ENCODE results near the gene ADAT3.

ADAT3 gene

DNA sequence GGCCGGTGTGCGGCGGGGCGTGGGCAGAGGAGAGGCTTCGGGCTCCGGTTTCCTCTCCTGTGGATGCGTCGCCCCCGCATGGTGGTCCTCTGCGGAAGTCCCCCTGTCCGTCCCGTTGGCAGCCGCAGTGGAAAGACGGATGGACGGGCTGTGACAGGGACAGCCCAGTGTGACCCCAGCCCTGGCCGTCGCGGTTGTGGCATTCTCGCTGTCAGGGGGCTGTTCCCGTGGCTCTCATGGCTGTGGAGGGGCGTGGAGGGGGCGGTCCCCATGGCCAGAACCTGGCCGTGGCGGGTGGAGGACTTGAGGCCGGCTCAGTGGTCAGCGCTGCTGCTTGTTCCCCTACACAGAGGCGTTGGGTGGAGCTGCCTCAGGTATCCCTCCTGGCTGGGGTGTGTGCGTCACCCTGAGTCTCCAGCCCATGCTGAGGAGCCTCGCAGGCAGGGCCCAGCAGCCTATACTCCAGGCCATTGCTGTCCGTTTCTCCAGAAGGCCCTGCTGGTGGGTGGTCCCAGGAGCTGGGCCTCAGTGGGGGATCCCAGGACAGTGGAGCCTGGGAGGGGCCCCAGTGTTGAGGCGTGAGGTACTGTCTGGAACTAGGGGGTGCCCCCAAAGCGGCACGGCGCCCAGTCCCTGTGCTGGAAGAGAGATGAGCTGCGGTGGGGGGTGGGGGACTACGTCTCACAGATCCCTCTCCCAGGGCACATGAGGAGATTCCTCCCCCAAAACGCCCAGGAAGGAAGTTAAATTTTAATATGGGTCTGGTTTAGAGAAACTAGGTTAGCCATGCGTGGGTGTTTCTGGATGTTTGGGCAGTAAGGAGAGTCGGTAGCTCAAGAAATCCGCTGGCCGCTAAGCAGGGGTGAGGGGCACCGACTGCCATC is 56.0 kb downstream of the ADAT3 start:
- no peak overlapping the region for H3K9ac ChIP-seq (ENCODE audit: low read length)
- H4K8ac ChIP-seq (ENCODE audit: low read length): no peak overlapping the region
- H3K79me1 ChIP-seq (replicated peaks; ENCODE audit: low read length, poor library complexity, severe bottlenecking): peaks cover 24% of the 10 kb centered on the region
- H3K27ac ChIP-seq (ENCODE audit: low read length, poor library complexity, severe bottlenecking): peak overlapping the region; percentile 87
- H3K18ac ChIP-seq (ENCODE audit: low read depth in 1 of 2, low read length in 2 of 2): no peak overlapping the region
- H3K4me1 ChIP-seq (ENCODE audit: control insufficient read depth, insufficient read depth, low read depth, low read length): peaks cover 43% of the 10 kb centered on the region
- peak overlapping the region; percentile 74 for H3K4me2 ChIP-seq (ENCODE audit: low read length, poor library complexity, severe bottlenecking)
- peak overlapping the region; percentile 43 for H4K91ac ChIP-seq (ENCODE audit: low read length)
- peak overlapping the region; percentile 63 for H2AK5ac ChIP-seq (ENCODE audit: low read length, severe bottlenecking)
- H3K14ac ChIP-seq (ENCODE audit: low read length in 2 of 2): no peak overlapping the region
- no peak overlapping the region for H2BK12ac ChIP-seq (ENCODE audit: low read length in 2 of 2)
- no peak for DNase-seq
- H3K4ac ChIP-seq (ENCODE audit: low read depth in 1 of 2, low read length in 2 of 2): no peak overlapping the region
- H3K23ac ChIP-seq (ENCODE audit: low read length in 2 of 2): no peak overlapping the region
- H2BK120ac ChIP-seq (ENCODE audit: low read depth, low read length): no peak overlapping the region
- no peak overlapping the region for H2AFZ ChIP-seq (ENCODE audit: low read depth, low read length)
- peak overlapping the region in 1 of 2 experiments; percentile 24 for H3K4me3 ChIP-seq (ENCODE audit: insufficient read depth in 1 of 2, low read depth in 1 of 2, low read length in 2 of 2)
- H3K9me3 ChIP-seq (ENCODE audit: control insufficient read depth, low read length): no peaks in the 10 kb centered on the region
- H3K36me3 ChIP-seq (ENCODE audit: control insufficient read depth in 1 of 2, insufficient read depth in 2 of 2, low read depth in 1 of 2, low read length in 2 of 2): peaks cover 7 to 43% of the 10 kb centered on the region in 2 experiments
- H2BK15ac ChIP-seq (ENCODE audit: low read depth, poor library complexity, severe bottlenecking): no peak overlapping the region
- H3K27me3 ChIP-seq (ENCODE audit: control insufficient read depth in 1 of 2, insufficient read depth in 1 of 2, low read length in 2 of 2): no peaks in the 10 kb centered on the region
- 97% methylated on average over 42 of the region's 42 CpGs for WGBS
- H2BK5ac ChIP-seq (ENCODE audit: low read depth, low read length, poor library complexity, severe bottlenecking): peak overlapping the region; percentile 84

DNA sequence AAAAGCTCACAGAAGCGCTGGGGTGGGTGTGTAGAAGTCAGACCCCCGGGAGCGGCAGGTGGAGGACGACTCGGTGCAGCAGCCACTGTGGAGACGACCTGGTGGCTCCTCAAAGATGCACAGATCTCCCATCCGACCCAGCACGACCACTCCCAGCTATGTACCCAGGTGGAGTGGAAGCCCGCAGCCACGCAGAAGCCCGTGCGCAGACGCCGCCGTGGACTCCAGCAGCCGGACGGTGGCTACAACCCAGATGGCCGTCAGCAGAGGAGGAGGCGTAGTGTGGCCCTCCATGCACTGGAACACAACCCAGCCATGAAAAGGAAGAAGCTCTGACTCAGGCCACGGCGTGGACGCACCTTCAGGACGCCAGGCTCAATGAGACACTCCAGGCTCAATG is 57.5 kb downstream of the ADAT3 start:
- WGBS: 96% methylated on average over 23 of the region's 23 CpGs
- Histone ChIP-seq H3K9ac (ENCODE audit: low read length) (no peak overlapping the region), H2AFZ (ENCODE audit: low read depth, low read length) (no peak overlapping the region), H4K8ac (ENCODE audit: low read length) (no peak overlapping the region), H3K79me1 (replicated peaks; ENCODE audit: low read length, poor library complexity, severe bottlenecking) (peaks cover 27% of the 10 kb centered on the region), H2BK12ac (ENCODE audit: low read length in 2 of 2) (no peak overlapping the region), H3K27ac (ENCODE audit: low read length, poor library complexity, severe bottlenecking) (no peak overlapping the region), H2BK15ac (ENCODE audit: low read depth, poor library complexity, severe bottlenecking) (no peak overlapping the region), H3K14ac (ENCODE audit: low read length in 2 of 2) (no peak overlapping the region), H2BK5ac (ENCODE audit: low read depth, low read length, poor library complexity, severe bottlenecking) (no peak overlapping the region), H3K23ac (ENCODE audit: low read length in 2 of 2) (no peak overlapping the region), H3K36me3 (ENCODE audit: control insufficient read depth in 1 of 2, insufficient read depth in 2 of 2, low read depth in 1 of 2, low read length in 2 of 2) (peaks cover 7 to 43% of the 10 kb centered on the region in 2 experiments), H3K9me3 (ENCODE audit: control insufficient read depth, low read length) (no peaks in the 10 kb centered on the region), H3K4me1 (ENCODE audit: control insufficient read depth, insufficient read depth, low read depth, low read length) (peaks cover 39% of the 10 kb centered on the region), H4K91ac (ENCODE audit: low read length) (peak overlapping the region; percentile 58), H3K4me2 (ENCODE audit: low read length, poor library complexity, severe bottlenecking) (no peak overlapping the region), H2BK120ac (ENCODE audit: low read depth, low read length) (no peak overlapping the region), H2AK5ac (ENCODE audit: low read length, severe bottlenecking) (peak overlapping the region; percentile 83), H3K4me3 (ENCODE audit: insufficient read depth in 1 of 2, low read depth in 1 of 2, low read length in 2 of 2) (no peak overlapping the region), H3K18ac (ENCODE audit: low read depth in 1 of 2, low read length in 2 of 2) (no peak overlapping the region), H3K4ac (ENCODE audit: low read depth in 1 of 2, low read length in 2 of 2) (no peak overlapping the region), H3K27me3 (ENCODE audit: control insufficient read depth in 1 of 2, insufficient read depth in 1 of 2, low read length in 2 of 2) (no peaks in the 10 kb centered on the region)
- no peak for DNase-seq

All from mesenchymal stem cell (in vitro differentiated cells and primary cell).